ENCODE measurements around the gene ARAP3. TPM values are rescaled to one million over a fixed set of nuclear protein-coding genes. Genes with fewer than 3 reads are reported as not detected.

The ARAP3 gene
- total and polyA plus RNA-seq, 9 of the 15 experiments (the other 6 are each of a cell fraction or from before 2014, with no cell fraction given) = 0.83 to 25.7 (median 6.4) TPM

GRCh38 chr5:141692919-141693725 lies 11.1 kb upstream of the ARAP3 start:
- Histone ChIP-seq H3K4me2 (ENCODE audit: insufficient read depth, low read length) (peak overlapping the region; percentile 79), H3K79me2 (ENCODE audit: control insufficient read depth, insufficient read depth, low read length) (no peaks in the 10 kb centered on the region), H3K36me3 (ENCODE audit: control insufficient read depth, insufficient read depth, low read length) (no peaks in the 10 kb centered on the region), H3K9me3 (replicated peaks; ENCODE audit: control insufficient read depth, insufficient read depth, low read depth, low read length) (no peaks in the 10 kb centered on the region), H3K9ac (ENCODE audit: insufficient read depth in 1 of 2, low read depth in 2 of 2, low read length in 2 of 2) (peak overlapping the region in 1 of 2 experiments; percentile 26; a peak in 1 of 4 replicates), H3K27me3 (ENCODE audit: control insufficient read depth in 2 of 2, insufficient read depth in 2 of 2, low read length in 2 of 2) (peaks cover 0 to 22% of the 10 kb centered on the region in 2 experiments; a peak in 3 of 5 replicates), H2AFZ (ENCODE audit: low read depth, low read length) (peak overlapping the region; percentile 52), H3K4me3 (no peak overlapping the region), H3K4me1 (replicated peaks in 1 of 2; ENCODE audit: control insufficient read depth in 2 of 2, insufficient read depth in 2 of 2, low read length in 2 of 2) (peaks cover 38 to 46% of the 10 kb centered on the region in 2 experiments), H3K9me1 (ENCODE audit: control insufficient read depth, insufficient read depth, low read length) (no peaks in the 10 kb centered on the region), H3K27ac (ENCODE audit: extremely low read depth, low read depth, low read length) (no peak overlapping the region), H4K20me1 (replicated peaks; ENCODE audit: control insufficient read depth, insufficient read depth, low read length) (no peaks in the 10 kb centered on the region)
- WGBS (ENCODE audit: insufficient coverage, low coverage, missing lambda C conversion rate) = 6% methylated on average over 24 of the region's 25 CpGs
- ChIA-PET POLR2A (interaction anchor here (0.6 to 1.6 kb wide), 4 partner anchors 21 to 450 kb away, joined by 3 to 4 read pairs (median 4); no protein-coding TSS in a partner anchor), CTCF (ENCODE audit: low intra/inter-chr PET ratio) (interaction anchor here (0.7 to 1.4 kb wide), 5 partner anchors 101 to 451 kb away, joined by 3 to 9 read pairs (median 6); partner anchors contain the start of gene PCDH1)
- in situ Hi-C loops (cut with MboI) = no loop called here
- intact Hi-C loops (cut with micrococcal nuclease) = loop anchor here (1.0 to 5.0 kb wide), 6 partner anchors 28 to 452 kb away; no protein-coding TSS in a partner anchor
- ATAC-seq (peak; percentile 28), FAIRE-seq (peak; percentile 75), DNase-seq (ENCODE audit: extremely low read depth in 1 of 4, low spot score in 3 of 4) (peak; percentile 40 to 79 (median 56))
- no TSS peak for BruUV-seq (replicated peaks)
- TF ChIP-seq HMG20B (CRISPR knock-in tag; IDR thresholded peaks at IDR 0.05) = no peak
- TF ChIP-seq ZFP1 (CRISPR knock-in tag; IDR thresholded peaks at IDR 0.05) = no peak
- no peak for TF ChIP-seq GMEB1 (CRISPR knock-in tag; IDR thresholded peaks at IDR 0.05)
- TF ChIP-seq NR4A1 (CRISPR knock-in tag; IDR thresholded peaks at IDR 0.05) = no peak
- no peak for TF ChIP-seq NR4A1 (tag; IDR thresholded peaks at IDR 0.05)
- no peak for TF ChIP-seq DMBX1 (CRISPR knock-in tag; IDR thresholded peaks at IDR 0.05; ENCODE audit: borderline replicate concordance)
- TF ChIP-seq THRAP3 (IDR thresholded peaks at IDR 0.05; ENCODE audit: borderline replicate concordance) = no peak
- TF ChIP-seq PBX2 (CRISPR knock-in tag; IDR thresholded peaks at IDR 0.05; ENCODE audit: low read depth) = no peak
- TF ChIP-seq PBX2 (tag; conservative IDR thresholded peaks at IDR 0.05; ENCODE audit: low read depth) = no peak
- TF ChIP-seq ZC3H8 (IDR thresholded peaks at IDR 0.05) = no peak
- no peak for TF ChIP-seq SIX5 (IDR thresholded peaks at IDR 0.05; ENCODE audit: borderline replicate concordance in 1 of 2, insufficient read depth in 1 of 2, low read depth in 1 of 2, low read length in 2 of 2)
- TF ChIP-seq SAFB (IDR thresholded peaks at IDR 0.05; ENCODE audit: borderline replicate concordance, low read depth, low read length) = no peak
- TF ChIP-seq ZNF311 (CRISPR knock-in tag; IDR thresholded peaks at IDR 0.05) = no peak
- no peak for TF ChIP-seq RBM14 (IDR thresholded peaks at IDR 0.05; ENCODE audit: borderline replicate concordance, insufficient read depth, low read depth, low read length)
- no peak for TF ChIP-seq FOXM1 (IDR thresholded peaks at IDR 0.05; ENCODE audit: low read depth)
- 0 out of 2 replicates have a peak, but pooled peaks have one; percentile 81 for TF ChIP-seq FOXM1 (CRISPR knock-in tag; IDR thresholded peaks at IDR 0.05; ENCODE audit: low read depth)
- peak; percentile 35; the same call in 1 of the 2 replicates for TF ChIP-seq MTA2 (IDR thresholded peaks at IDR 0.05; ENCODE audit: low read depth)
- no peak for TF ChIP-seq SOX6 (IDR thresholded peaks at IDR 0.05)

All from K562 (cell line).